IPS-18a (cell line): ENCODE measurements around the gene SIGLEC14.

Experiments used
- H3K27ac ChIP-seq: one replicate; pipeline ENCODE4 v1.5.1; 2013; ENCODE audit warnings: low read length
- H3K27me3 ChIP-seq: one replicate; pipeline ENCODE4 v1.6.1; 2013; ENCODE audit warnings: mild to moderate bottlenecking, low read length; ENCODE audit not compliant: control insufficient read depth, insufficient read depth
- H3K36me3 ChIP-seq: one replicate; pipeline ENCODE4 v1.6.1; 2013; ENCODE audit warnings: low read depth, low read length; ENCODE audit not compliant: control insufficient read depth
- H3K4me1 ChIP-seq: one replicate; pipeline ENCODE4 v1.6.1; 2013; ENCODE audit warnings: low read depth, low read length; ENCODE audit not compliant: control insufficient read depth
- H3K4me3 ChIP-seq: one replicate; pipeline ENCODE4 v1.5.1; 2013; ENCODE audit warnings: low read length
- H3K9ac ChIP-seq: one replicate; pipeline ENCODE4 v1.6.1; 2013; ENCODE audit warnings: mild to moderate bottlenecking, low read length, moderate library complexity
- H3K9me3 ChIP-seq: one replicate; pipeline ENCODE4 v1.6.1; 2013; ENCODE audit warnings: low read depth, low read length; ENCODE audit not compliant: control insufficient read depth

Gene SIGLEC14

DNA sequence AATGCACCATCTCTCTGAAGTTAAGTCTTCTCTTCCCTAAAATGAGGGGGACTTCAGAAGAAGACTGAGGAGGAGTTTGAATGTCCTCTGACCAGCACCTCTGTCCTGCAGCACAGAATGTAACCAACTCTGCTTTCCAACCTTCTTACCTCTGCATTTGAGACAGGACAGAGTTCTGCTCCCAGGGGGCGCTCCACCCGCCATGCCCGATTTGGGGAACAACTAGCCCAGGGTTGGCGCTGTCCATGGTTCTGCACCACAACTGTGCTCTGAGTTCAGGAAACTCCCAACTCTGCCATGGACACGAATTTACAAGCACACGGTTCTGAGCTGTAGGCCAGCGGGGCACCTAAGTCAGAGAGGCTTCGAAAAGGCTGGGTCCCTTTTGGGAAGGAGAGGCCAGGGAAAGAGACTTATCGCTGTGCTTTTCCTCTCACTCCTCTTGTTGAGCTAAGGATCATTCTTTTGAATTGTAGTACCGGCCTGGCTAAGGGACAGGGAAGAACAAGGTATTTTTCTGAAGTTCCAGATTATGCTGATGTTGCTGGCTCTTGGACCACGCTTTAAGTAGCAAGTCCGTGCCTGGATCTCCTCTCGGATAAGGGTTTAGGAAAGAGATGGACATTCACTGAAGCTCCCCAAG is 38.6 kb downstream of the SIGLEC14 start:
- H3K9ac ChIP-seq, result no peak overlapping the region
- H3K27ac ChIP-seq, result no peak overlapping the region
- H3K4me1 ChIP-seq, result no peaks in the 10 kb centered on the region

DNA sequence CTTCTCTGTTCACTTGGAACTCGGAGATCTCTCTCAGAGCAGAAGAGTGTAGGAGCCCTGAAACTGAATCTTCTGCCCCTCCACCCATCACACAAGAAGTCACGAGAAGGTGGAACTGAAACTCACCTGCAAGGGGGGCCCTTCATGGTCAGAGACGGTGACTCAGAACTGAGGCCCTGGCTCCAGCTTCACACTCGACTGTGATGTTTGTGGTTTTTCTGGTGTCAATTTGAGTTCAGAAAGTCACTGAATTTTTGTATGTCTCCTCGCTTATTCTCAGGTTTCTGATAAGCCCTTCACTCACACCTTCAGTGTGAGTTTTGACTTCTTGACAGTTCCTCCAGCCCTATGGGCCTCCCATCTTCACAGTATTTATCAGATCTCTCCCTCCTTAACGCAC is 39.5 kb downstream of the SIGLEC14 start:
- Histone ChIP-seq H3K9me3 (no peaks in the 10 kb centered on the region), H3K27me3 (no peaks in the 10 kb centered on the region), H3K27ac (no peak overlapping the region), H3K36me3 (no peaks in the 10 kb centered on the region), H3K4me1 (no peaks in the 10 kb centered on the region), H3K4me3 (no peak overlapping the region), H3K9ac (no peak overlapping the region)

More for the DNA sequence above, 38.6 kb downstream of the SIGLEC14 start:
- Histone ChIP-seq H3K27me3 (no peaks in the 10 kb centered on the region), H3K36me3 (no peaks in the 10 kb centered on the region), H3K4me3 (no peak overlapping the region), H3K9me3 (no peaks in the 10 kb centered on the region)

DNA sequence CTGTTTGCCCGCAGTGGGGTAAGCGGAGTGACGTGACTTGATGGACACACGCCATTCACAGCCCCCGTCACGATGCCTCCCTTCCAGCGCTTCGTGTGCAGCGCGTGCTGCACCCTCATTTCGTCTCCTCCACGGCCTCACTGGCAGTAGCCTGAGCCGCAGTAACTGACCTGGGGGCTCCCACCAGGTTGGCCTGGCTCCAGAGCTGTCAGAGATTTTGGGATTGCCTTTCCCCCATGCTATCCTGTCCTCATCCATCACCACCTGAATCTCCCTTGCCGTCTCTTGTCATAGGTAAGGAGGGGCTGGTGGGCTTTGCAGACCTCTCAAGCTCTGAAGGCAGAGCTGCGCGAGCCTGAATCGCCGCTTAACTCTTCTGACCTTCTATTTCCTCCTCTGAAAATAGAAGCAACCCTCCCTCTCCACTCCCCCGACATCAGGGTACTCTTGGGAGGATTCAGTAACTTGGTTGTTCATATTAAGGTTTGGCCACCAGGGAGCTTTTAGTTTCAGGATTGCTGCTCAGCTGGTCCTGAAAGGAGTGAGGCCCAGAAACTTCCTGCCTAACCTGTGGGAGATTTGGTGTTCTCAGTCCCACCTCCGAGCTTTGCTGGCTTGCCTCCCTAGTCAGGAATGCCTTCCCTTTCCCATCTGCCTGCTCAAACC is 44.3 kb downstream of the SIGLEC14 start:
- no peak overlapping the region for H3K9ac ChIP-seq
- no peaks in the 10 kb centered on the region for H3K27me3 ChIP-seq
- H3K9me3 ChIP-seq, result no peaks in the 10 kb centered on the region
- no peak overlapping the region for H3K27ac ChIP-seq
- no peaks in the 10 kb centered on the region for H3K36me3 ChIP-seq
- no peak overlapping the region for H3K4me3 ChIP-seq
- no peaks in the 10 kb centered on the region for H3K4me1 ChIP-seq

DNA sequence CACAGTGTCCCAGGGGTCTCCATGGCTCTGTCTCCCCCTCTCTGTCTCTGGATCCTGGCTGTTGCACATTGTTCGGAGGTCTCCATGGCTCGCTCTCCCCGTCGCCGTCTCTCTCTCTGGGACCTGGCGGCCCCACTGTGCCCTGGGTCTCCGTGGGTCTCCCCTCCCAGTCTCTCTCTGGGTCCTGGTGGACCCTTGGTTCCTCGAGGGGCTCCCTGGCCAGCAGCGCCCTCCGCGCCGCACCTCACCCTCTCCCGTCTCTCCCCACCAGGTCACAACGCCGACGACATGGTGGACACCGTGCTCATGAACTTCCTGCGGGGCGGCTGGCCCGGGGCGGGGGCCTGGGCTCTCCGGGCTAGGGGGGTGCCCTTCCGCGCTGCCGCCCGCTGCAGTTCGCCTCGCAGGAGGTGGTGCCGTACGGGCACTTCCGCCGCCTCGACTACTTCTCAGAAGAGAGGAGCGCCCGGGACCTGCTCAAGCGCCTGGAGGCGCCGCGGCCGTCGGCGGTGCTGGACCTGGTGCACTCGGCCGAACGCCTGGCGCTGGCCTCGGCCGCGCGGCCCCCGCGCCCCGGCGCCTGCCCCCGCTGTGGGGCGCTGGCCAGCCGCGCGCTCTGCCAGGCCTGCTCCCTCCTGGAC is 45.6 kb downstream of the SIGLEC14 start:
- H3K9ac ChIP-seq, result no peak overlapping the region
- no peaks in the 10 kb centered on the region for H3K4me1 ChIP-seq
- no peaks in the 10 kb centered on the region for H3K27me3 ChIP-seq
- no peak overlapping the region for H3K4me3 ChIP-seq
- no peaks in the 10 kb centered on the region for H3K9me3 ChIP-seq
- H3K36me3 ChIP-seq, result no peaks in the 10 kb centered on the region
- no peak overlapping the region for H3K27ac ChIP-seq

DNA sequence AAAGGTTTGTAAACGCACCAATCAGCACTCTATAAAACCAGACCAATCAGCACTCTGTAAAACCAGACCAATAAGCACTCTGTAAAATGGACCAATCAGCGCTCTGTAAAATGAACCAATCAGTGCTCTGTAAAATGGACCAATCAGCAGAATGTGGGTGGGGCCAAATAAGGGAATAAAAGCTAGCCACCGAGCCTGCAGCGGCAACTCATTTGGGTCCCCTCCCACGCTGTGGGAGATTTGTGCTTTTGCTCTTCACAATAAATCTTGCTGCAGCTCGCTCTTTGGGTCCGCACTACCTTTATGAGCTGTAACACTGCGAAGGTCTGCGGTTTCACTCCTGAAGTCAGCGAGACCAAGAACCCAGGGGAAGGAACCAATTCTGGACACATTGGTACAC is 47.5 kb downstream of the SIGLEC14 start:
- Histone ChIP-seq H3K36me3 (no peaks in the 10 kb centered on the region), H3K4me1 (no peaks in the 10 kb centered on the region), H3K4me3 (no peak overlapping the region), H3K9ac (no peak overlapping the region), H3K27ac (no peak overlapping the region), H3K9me3 (no peaks in the 10 kb centered on the region), H3K27me3 (no peaks in the 10 kb centered on the region)

DNA sequence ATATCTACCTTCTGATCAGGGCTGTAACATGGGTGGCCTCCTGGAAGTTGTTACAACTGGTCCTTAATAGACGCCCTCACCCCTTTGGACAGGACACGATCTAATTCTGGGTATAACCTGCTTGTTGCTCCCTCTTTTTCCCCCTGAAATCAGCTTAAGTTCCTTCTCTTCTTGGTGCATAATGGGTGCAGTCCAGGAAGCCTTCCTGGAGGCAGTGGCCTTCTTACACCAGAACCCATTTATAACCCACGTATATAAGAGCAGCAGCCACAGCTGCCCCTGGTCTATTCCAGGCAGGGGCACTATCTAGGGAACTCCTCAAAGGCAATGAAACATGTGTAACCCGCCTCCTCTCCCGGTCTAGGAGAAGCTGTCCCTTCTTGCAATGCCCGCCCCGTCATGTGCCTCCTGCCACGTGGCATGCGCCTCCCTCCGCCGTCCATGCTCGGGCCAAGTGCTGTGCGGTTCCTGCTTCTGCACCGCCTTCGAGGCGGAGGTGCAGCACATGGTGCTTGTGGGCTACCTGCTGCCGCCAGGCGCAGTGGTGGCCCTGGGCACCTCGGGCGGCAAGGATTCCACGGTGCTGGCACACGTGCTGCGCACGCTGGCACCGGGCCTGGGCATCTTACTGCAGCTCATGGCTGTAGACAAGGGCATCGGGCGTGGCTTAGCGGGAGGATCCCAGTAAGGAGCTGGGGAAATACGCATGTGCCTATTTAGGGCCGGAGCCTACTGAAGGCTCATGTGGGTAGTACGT is 48.3 kb downstream of the SIGLEC14 start:
- Histone ChIP-seq H3K4me1 (no peaks in the 10 kb centered on the region), H3K36me3 (no peaks in the 10 kb centered on the region), H3K27me3 (no peaks in the 10 kb centered on the region), H3K9me3 (no peaks in the 10 kb centered on the region), H3K27ac (no peak overlapping the region), H3K9ac (no peak overlapping the region), H3K4me3 (no peak overlapping the region)

GRCh38 chr19:51595190-51596175 is 51.1 kb downstream of the SIGLEC14 start:
- Histone ChIP-seq H3K4me3 (peak overlapping the region; percentile 85), H3K36me3 (no peaks in the 10 kb centered on the region)

GRCh38 chr19:51594774-51595109 is 51.9 kb downstream of the SIGLEC14 start:
- H3K4me3 ChIP-seq, result peak overlapping the region; percentile 85
- H3K27ac ChIP-seq, result no peak overlapping the region
- H3K9ac ChIP-seq, result no peak overlapping the region
- H3K9me3 ChIP-seq, result no peaks in the 10 kb centered on the region
- no peaks in the 10 kb centered on the region for H3K4me1 ChIP-seq
- H3K36me3 ChIP-seq, result no peaks in the 10 kb centered on the region
- no peaks in the 10 kb centered on the region for H3K27me3 ChIP-seq

More at GRCh38 chr19:51595190-51596175, 51.1 kb downstream of the SIGLEC14 start:
- Histone ChIP-seq H3K4me1 (no peaks in the 10 kb centered on the region), H3K27ac (no peak overlapping the region), H3K27me3 (no peaks in the 10 kb centered on the region), H3K9ac (no peak overlapping the region), H3K9me3 (no peaks in the 10 kb centered on the region)

DNA sequence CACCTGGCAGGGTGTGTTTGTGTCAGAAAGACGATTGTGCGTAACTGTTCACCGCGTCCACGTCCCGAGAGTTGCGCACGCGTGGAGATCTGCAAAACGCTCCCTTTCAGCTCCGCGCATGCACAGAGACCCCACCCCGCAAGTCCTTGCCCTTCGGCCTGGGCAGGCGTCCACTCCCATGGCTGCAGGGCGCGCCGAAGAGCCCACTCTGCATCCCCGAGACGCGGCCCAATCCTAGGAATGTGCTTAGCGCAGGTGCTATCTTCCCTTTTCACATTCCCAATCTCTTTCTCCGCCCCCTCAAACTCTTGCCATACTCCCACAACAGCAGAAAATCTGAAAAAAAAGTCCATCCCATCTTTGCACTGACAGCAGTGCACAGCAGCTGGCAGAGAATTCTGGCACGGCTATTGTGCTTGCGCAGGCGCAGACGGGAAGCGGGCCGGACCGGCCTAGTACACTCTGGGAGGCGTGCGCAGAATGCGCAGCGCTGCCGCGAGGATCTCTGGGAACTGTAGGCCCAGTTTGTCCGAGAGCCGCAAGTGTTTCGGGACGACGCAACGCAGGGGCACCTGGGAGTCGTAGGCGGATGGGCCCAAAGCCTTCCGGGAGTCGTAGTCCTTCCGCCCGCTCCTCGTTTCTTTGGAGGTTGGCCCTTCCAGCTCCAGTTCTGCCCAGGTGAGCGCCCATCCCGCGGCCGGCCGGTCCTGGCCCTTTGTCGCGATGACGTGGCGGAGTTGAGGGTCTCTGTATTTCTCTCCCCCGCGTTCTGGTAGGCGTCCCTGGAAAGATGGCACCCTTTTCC is 52.5 kb downstream of the SIGLEC14 start:
- Histone ChIP-seq H3K4me1 (no peaks in the 10 kb centered on the region), H3K27ac (no peak overlapping the region), H3K27me3 (no peaks in the 10 kb centered on the region), H3K36me3 (no peaks in the 10 kb centered on the region), H3K4me3 (peak overlapping the region; percentile 85), H3K9me3 (no peaks in the 10 kb centered on the region), H3K9ac (peak overlapping the region; percentile 14)

- H3K9me3 ChIP-seq, result no peaks in the 10 kb centered on the region
- peak overlapping the region; percentile 85 for H3K4me3 ChIP-seq
- H3K27ac ChIP-seq, result no peak overlapping the region
- H3K27me3 ChIP-seq, result no peaks in the 10 kb centered on the region
- no peaks in the 10 kb centered on the region for H3K36me3 ChIP-seq
- no peak overlapping the region for H3K9ac ChIP-seq
- H3K4me1 ChIP-seq, result no peaks in the 10 kb centered on the region
Observed at GRCh38 chr19:51593138-51593890, 53.3 kb downstream of the SIGLEC14 start.
